GM19043 (cell line): ENCODE data around the gene HSP90AB1.

Experiments used
- ATAC-seq: cut with Tn5 transposase; IDR thresholded peaks from one replicate; pipeline ENCODE4 v1.9.1; 2021; ENCODE audit warnings: low read depth; ENCODE audit not compliant: unreplicated experiment

HSP90AB1 gene

GRCh38 chr6:44265007-44265721 is 18.3 kb downstream of the HSP90AB1 start, which contains the start of gene NFKBIE:
NFKBIE (minus strand) TSS chr6:44265551; CDS start chr6:44265346, 205 bp downstream.
- no peak for ATAC-seq

- ATAC-seq, result no peak
Observed at GRCh38 chr6:44265722-44266233, 18.9 kb downstream of the HSP90AB1 start.

GRCh38 chr6:44266347-44266746 is 19.4 kb downstream of the HSP90AB1 start:
- peak; percentile 38 for ATAC-seq

GRCh38 chr6:44267252-44267651 is 20.4 kb downstream of the HSP90AB1 start:
- ATAC-seq, result no peak

GRCh38 chr6:44268095-44268628 is 21.3 kb downstream of the HSP90AB1 start:
- no peak for ATAC-seq

GRCh38 chr6:44269178-44269920 is 22.4 kb downstream of the HSP90AB1 start:
- no peak for ATAC-seq

GRCh38 chr6:44269921-44270525 is 23.1 kb downstream of the HSP90AB1 start, which contains the start of gene TMEM151B:
TMEM151B (plus strand) TSS chr6:44270450; CDS start chr6:44270743, 293 bp downstream.
- no peak for ATAC-seq

GRCh38 chr6:44270526-44271405 is 23.9 kb downstream of the HSP90AB1 start:
- no peak for ATAC-seq

GRCh38 chr6:44271406-44271723 is 24.5 kb downstream of the HSP90AB1 start:
- no peak for ATAC-seq

GRCh38 chr6:44271914-44272313 is 25.0 kb downstream of the HSP90AB1 start:
- ATAC-seq, result no peak

- ATAC-seq, result no peak
Observed at GRCh38 chr6:44272529-44272928, 25.6 kb downstream of the HSP90AB1 start.

GRCh38 chr6:44272999-44273566 is 26.2 kb downstream of the HSP90AB1 start:
- no peak for ATAC-seq

- no peak for ATAC-seq
Observed at GRCh38 chr6:44273617-44274016, 26.7 kb downstream of the HSP90AB1 start.

- ATAC-seq, result no peak
Observed at GRCh38 chr6:44275271-44275748, 28.4 kb downstream of the HSP90AB1 start.

GRCh38 chr6:44275749-44276648 is 29.1 kb downstream of the HSP90AB1 start:
- ATAC-seq, result no peak

GRCh38 chr6:44276667-44277640 is 30.1 kb downstream of the HSP90AB1 start:
- ATAC-seq, result no peak

GRCh38 chr6:44277763-44278162 is 30.9 kb downstream of the HSP90AB1 start:
- no peak for ATAC-seq
